NK-92 (cell line): ENCODE results near the gene UROC1.

Experiments used
- DNase-seq: peaks from one replicate; lab custom pipeline; 2025; ENCODE audit not compliant: unreplicated experiment; lab: John Stamatoyannopoulos, UW

Gene UROC1

DNA sequence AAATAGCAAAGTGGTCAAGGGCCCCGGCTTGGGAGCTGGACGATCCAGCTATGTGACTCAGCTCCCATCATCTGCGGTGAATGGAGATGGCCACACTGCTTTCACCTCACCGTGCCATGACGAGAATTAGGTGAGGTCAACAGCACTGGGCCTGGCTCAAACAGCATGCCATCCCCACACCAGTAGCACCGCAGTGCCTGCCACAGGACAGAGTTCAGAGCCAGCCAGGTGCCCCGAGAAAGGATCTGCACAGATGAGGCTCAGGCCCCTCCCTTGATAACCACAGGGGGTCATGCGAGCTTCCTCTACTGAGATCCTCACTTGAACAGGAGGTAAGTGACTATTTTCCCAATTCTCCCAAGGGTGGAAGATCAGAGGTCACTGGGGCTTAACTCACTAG, 71.3 kb downstream of the UROC1 start:
- DNase-seq, result no peak

GRCh38 chr3:126445506-126445905, 72.1 kb downstream of the UROC1 start:
- no peak for DNase-seq

DNA sequence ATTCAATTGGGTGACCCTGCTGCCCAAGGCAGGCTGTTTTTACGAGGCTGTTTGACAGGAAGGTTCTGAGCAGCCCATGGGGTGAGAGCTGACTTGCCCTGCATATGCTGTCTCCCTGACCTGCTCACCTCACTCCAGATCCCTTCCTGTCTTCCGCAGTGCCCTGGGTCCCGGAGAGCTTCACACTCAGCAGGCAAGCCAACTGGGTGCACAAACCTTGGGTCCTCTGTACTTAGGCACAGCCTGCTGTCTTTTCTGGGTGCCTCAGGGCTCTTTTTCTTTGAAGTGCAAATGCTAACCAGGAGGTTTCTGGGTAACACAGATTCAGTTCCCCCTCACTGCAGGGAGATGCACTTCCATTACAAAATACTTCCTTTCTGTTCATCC, 74.7 kb downstream of the UROC1 start:
- no peak for DNase-seq

DNA sequence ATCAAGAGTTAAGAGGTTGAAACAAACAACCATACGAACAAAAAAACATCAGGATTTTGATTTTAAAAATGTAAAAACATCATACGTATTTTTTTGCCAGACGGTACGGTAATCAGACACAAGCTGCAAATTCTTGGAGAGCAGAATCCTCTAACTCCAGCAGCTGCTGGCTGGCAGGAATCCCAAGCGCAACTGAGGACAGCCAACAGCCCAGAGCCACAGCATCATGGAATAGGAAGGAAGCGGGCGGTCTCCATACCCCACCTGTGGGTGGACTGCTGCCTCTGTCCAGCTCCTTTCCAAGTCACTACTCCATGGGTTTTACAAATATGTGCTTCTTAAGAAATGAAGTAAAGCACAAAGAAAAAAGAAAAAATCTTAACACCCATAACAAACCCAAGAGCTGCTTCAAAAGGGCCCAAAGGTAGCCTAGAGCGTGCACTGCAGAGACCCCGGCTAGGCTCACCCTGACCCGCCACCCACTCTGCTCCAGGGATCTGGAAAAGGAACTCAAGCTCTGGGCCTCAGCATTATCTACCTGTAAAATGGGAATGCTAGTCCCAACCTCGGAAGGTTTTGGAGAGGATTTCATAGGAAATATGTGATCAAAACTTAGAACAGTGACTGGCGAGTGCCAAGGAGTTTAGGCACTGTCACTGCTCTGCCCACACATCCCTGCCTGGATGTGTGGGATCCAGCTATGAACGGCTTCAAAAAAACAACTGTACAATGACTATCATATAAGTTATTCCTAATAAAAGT, 75.3 kb downstream of the UROC1 start:
- DNase-seq, result no peak

GRCh38 chr3:126441256-126441880, 76.2 kb downstream of the UROC1 start:
- no peak for DNase-seq

DNA sequence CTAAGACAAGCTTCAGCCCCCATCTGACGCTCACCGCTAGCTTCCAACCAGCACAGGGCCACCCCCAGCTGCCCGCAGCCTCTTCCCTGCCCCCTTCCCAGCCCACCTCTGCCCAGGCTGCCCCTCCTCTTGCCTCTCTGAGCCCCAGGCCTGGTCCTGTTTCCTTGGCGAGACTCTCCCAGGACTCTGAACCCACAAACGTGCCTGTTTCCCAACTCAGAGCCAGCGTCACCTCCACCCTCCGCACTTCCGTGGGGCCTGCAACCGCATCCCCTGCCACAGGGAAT, 76.9 kb downstream of the UROC1 start:
- DNase-seq, result no peak

DNA sequence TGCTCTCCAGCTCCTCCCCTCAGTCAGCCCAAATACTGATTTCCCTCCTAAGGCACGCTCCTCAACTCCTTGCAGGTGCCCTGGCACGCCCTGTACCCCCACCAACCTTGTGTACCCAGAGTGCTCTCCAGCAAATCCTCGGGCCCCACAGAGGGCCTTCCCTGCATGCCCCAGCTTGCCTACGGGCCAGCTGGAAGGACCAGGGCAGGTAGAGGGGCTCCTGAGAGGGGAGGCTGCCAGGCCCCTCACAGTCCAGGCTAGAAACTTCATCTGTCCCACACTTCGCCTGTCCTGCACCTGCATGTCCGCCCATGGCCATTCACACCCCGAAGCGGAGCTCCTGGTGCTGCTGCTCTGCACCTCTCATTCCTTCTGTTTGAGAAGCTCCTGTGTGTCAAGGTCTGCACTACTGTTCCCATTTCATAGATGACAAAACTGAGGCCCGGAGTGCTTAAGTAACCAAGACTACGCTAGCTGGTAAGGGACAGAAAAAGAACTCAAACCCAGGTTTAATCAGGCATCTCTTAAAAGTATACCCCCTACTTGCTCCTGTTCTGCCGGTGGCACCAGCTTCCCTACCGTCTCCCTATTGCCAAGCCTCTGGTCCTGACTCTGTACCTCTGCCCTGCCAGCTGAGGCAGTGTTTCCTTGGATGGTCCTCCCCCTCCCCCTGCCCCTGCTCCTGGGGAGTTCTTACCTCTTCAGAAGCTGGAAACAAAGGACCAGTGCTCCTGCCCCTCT, 77.4 kb downstream of the UROC1 start:
- no peak for DNase-seq

GRCh38 chr3:126439346-126439967, 78.1 kb downstream of the UROC1 start:
- DNase-seq, result no peak

- DNase-seq, result no peak
These were observed 78.8 kb downstream of the UROC1 start for GRCh38 chr3:126438746-126439145.

DNA sequence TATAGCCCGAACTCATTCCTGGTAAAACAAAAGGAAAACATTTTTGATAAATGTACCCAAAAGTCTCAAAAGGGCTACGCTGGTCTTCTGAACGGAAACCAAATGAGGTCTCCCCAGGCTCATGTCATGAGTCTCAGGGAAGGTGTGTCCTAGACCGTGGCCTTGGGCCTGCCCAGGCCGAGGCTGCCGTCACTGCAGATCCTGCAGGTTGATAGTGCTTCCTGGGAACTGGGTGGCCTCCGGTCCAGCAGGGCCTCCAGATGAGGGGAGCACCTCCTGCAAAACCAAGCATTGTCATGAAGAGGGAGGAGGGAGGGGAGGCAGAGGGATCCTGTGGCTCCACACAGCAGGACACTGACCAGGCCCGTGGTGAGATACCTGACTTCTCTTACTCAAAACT, 79.4 kb downstream of the UROC1 start:
- DNase-seq, result no peak

DNA sequence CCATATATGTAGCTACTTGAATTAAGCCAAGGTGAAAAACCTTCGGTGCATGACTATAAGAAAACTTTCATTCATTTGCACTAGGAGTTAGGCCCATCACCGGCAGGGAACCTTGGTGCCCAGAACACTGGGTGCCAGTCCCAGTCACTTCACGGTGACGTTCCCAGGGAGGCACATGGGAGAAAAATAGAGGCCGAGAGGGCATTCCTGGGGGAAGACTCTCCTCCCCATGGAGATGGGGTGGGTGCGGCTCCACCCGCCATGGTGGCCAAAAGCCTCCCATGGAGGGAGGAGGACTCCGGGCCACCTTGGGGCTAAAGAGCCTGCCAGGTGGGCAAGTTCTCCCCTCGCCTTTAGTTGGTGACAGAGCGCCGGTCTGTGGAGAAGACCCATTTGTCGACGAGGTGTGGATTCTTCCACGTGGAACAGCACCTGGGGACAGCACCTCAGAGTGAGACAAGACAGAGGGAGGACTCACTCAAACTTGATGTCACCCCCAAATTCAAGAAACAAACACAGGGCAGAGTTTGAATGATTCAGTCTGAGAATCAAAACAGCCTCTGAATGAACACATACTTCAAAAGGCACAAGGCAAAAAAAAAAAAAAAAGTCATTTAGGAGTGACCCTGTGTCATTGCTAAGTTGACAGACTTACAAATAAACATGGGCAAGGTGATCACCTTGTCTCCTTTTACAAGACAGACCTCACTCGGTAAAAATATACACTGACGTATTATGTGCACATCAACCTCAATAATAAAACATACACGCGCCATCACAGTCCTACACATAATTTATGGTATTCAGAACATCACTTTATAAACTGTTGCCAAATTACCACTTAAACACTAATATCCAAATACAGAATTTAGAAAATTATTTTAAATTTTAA, 80.5 kb downstream of the UROC1 start:
- DNase-seq, result no peak

DNA sequence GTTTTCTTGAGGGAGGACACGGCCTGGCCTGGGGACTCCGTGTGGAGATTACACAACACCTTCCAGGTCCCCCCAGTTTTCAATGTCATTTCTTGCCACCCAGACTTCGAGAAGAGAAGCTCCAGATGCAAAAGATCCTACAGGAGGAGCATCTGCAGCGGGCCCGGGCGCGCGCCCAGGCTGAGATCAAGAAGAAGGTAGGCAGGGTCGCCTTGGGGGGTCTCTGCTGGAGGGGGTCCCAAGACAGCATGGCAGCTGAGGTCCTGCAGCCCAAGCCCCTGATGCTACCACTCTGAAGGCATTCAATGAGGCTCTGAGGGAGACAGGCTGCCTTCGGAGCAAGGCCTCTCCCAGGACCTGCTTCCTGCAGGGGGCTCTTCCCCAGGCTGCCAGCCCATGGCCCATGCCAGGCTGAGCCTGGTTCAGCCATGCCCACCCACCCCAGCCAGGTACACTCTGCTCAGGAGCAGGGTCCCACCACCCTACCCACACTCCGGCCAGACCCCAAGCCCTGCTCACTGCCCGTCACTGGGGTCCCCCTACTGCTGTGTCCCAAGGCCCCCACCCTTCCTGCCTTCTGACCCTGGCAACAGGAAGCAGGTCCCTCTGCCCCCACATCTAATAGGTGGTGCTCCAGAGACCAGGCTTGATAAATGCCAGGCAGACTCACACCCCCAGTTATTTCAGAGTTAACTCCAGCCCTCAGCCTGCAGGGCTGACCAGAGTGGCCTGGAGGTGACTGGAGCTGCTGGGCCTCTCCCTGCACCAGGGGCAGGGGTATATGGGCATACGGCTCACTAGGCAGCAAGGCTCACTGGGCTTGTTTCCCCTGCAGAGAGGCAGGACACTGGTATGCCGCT, 81.9 kb downstream of the UROC1 start:
- no peak for DNase-seq

- no peak for DNase-seq
These were observed 82.6 kb downstream of the UROC1 start for GRCh38 chr3:126434931-126435411.

GRCh38 chr3:126434264-126434590, 83.3 kb downstream of the UROC1 start:
- DNase-seq, result no peak

DNA sequence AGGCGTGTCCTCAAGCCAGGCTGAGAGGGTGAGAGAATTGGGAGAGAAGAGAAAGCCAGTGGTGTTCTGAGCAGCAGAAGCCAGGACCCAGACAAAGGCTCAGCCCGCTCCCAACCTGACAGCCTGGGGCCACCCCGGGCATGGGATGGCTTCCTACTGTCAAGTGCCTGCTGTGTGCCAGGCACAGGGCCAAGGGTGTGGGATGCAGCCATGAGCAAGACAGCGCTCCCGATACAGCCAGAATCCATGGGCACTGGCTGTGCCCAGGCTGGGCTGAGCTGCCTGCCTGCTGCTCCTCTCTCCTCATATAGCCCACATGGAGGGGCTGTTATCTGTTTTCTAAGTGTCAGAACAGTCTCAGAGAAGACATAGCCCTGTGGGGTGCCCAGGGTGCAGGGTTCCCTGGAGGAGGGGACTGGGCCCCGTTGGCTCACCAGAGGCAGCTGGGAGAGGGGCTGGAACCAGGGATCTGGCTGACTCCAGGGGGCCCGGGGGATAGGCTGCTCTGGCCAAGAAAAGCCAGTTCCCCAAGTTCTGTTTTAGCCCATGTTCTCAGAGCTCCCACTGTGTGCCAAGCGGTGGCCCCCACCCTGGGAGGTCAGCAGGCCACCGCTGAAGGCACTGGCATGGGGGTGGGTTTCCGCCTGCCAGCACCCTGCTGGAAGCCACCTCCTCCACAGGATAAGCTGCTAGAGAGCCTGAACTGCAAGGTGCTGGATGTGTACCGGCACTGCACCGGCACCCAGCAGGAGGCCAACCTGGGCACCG, 83.9 kb downstream of the UROC1 start:
- no peak for DNase-seq

- no peak for DNase-seq
These were observed 84.5 kb downstream of the UROC1 start for GRCh38 chr3:126433105-126433430.

- no peak for DNase-seq
These were observed 85.0 kb downstream of the UROC1 start for GRCh38 chr3:126432361-126433104.
